IMR-90 (cell line): Measurements from ENCODE around the gene PDCD1. TPM values are rescaled to one million over a fixed set of nuclear protein-coding genes. Genes with fewer than 3 reads are reported as not detected.

Experiments used
- ATAC-seq: fragments of 200-7000 bp; cut with Tn5 transposase; 2 replicates; pipeline ENCODE4 v1.9.1; 2020; ENCODE audit warnings: low read depth, mild to moderate bottlenecking, moderate library complexity
- BruUV-seq: library from RNA; stranded (reverse); fragments of 400-500 nt; replicated peaks from 2 replicates; lab custom pipeline; 2021; lab: Mats Ljungman, UMichigan
- CTCF ChIA-PET: fragments of 300-600 bp; formaldehyde crosslinking; extraction: SDS; loops from one replicate; lab custom pipeline; 2021; ENCODE audit warnings: antibody characterized with exemption; lab: Yijun Ruan, JAX
- POLR2A ChIA-PET: fragments of 300-600 bp; sonication (Branson Sonifier 250); formaldehyde crosslinking; loops from one replicate; lab custom pipeline; 2022; ENCODE audit warnings: antibody characterized with exemption; ENCODE audit not compliant: unreplicated experiment; lab: Charles Lee
- DNase-seq: peaks from one replicate; pipeline ENCODE4 v3.0.0; 2013
- H2AFZ ChIP-seq: replicated peaks from 2 replicates; pipeline ENCODE3; 2013; ENCODE audit warnings: low read length, mild to moderate bottlenecking; ENCODE audit not compliant: poor library complexity
- H2AK5ac ChIP-seq: 2 replicates; pipeline ENCODE4 v1.6.1; 2013; ENCODE audit warnings: low read depth, low read length, inconsistent platforms
- H2AK9ac ChIP-seq: replicated peaks from 2 replicates; pipeline ENCODE3; 2013; ENCODE audit warnings: mild to moderate bottlenecking, low read depth, low read length, moderate library complexity; ENCODE audit not compliant: poor library complexity
- H2BK120ac ChIP-seq: 2 replicates; pipeline ENCODE4 v1.6.1; 2013; ENCODE audit warnings: low read depth, low read length, inconsistent platforms
- H2BK15ac ChIP-seq: 3 replicates; pipeline ENCODE4 v1.6.1; 2013; ENCODE audit warnings: low read depth, low read length, inconsistent platforms
- H2BK20ac ChIP-seq: 2 replicates; pipeline ENCODE4 v1.6.1; 2013; ENCODE audit warnings: low read depth, mild to moderate bottlenecking, inconsistent platforms, low read length, moderate library complexity
- H2BK5ac ChIP-seq: 2 replicates; pipeline ENCODE4 v1.6.1; 2013; ENCODE audit warnings: mild to moderate bottlenecking, low read depth, low read length, inconsistent platforms; ENCODE audit not compliant: poor library complexity, severe bottlenecking
- H3K14ac ChIP-seq: replicated peaks from 2 replicates; pipeline ENCODE4 v1.6.1; 2013; ENCODE audit warnings: low read depth, low read length, inconsistent platforms
- H3K18ac ChIP-seq: 2 replicates; pipeline ENCODE4 v1.6.1; 2013; ENCODE audit warnings: low read depth, low read length, control low read depth
- H3K23ac ChIP-seq: 2 replicates; pipeline ENCODE4 v1.6.1; 2013; ENCODE audit warnings: low read depth, low read length, inconsistent platforms
- H3K27ac ChIP-seq: 2 replicates; pipeline ENCODE4 v1.5.1; 2013; ENCODE audit warnings: mild to moderate bottlenecking, control low read depth, low read length; ENCODE audit not compliant: insufficient read depth
- H3K27me3 ChIP-seq: 2 replicates; pipeline ENCODE4 v1.6.1; 2013; ENCODE audit warnings: low read length; ENCODE audit not compliant: control insufficient read depth, insufficient read depth
- H3K36me3 ChIP-seq: 2 replicates; pipeline ENCODE4 v1.6.1; 2013; ENCODE audit warnings: low read length, mixed read lengths; ENCODE audit not compliant: control insufficient read depth, insufficient read depth
- H3K4ac ChIP-seq: 2 replicates; pipeline ENCODE4 v1.6.1; 2013; ENCODE audit warnings: low read depth, low read length, inconsistent platforms
- H3K4me1 ChIP-seq: 2 replicates; pipeline ENCODE4 v1.6.1; 2013; ENCODE audit warnings: low read length, mixed read lengths; ENCODE audit not compliant: control insufficient read depth, insufficient read depth
- H3K4me2 ChIP-seq: 2 replicates; pipeline ENCODE4 v1.6.1; 2013; ENCODE audit warnings: low read depth, mild to moderate bottlenecking, control low read depth, low read length, moderate library complexity
- H3K4me3 ChIP-seq: 2 replicates; pipeline ENCODE4 v1.5.1; 2013; ENCODE audit warnings: low read depth, mild to moderate bottlenecking, control low read depth, low read length, moderate library complexity; ENCODE audit not compliant: insufficient read depth
- H3K56ac ChIP-seq: 2 replicates; pipeline ENCODE4 v1.6.1; 2013; ENCODE audit warnings: low read length, inconsistent platforms; ENCODE audit not compliant: insufficient read depth; ENCODE audit errors: extremely low read depth
- H3K79me1 ChIP-seq, 2 experiments: 2 replicates each; pipeline ENCODE4 v1.6.1; 2013; ENCODE audit warnings: low read length in 2 of 2, inconsistent platforms in 1 of 2, low read depth in 1 of 2
- H3K9ac ChIP-seq: 2 replicates; pipeline ENCODE4 v1.6.1; 2013; ENCODE audit warnings: low read depth, low read length, control low read depth
- H3K9me1 ChIP-seq: 2 replicates; pipeline ENCODE4 v1.6.1; 2013; ENCODE audit warnings: low read length, inconsistent platforms; ENCODE audit not compliant: insufficient read depth
- H3K9me3 ChIP-seq: 2 replicates; pipeline ENCODE4 v1.6.1; 2013; ENCODE audit warnings: low read length; ENCODE audit not compliant: control insufficient read depth, insufficient read depth
- H4K20me1 ChIP-seq: 2 replicates; pipeline ENCODE4 v1.6.1; 2013; ENCODE audit warnings: low read length, inconsistent platforms; ENCODE audit not compliant: insufficient read depth
- H4K5ac ChIP-seq: 2 replicates; pipeline ENCODE4 v1.6.1; 2013; ENCODE audit warnings: mild to moderate bottlenecking, low read depth, low read length, control low read depth
- H4K8ac ChIP-seq, 2 experiments: 2 replicates each; pipeline ENCODE4 v1.6.1; 2013; ENCODE audit warnings: low read depth in 2 of 2, low read length in 2 of 2, control low read depth in 1 of 2, inconsistent platforms in 1 of 2
- H4K91ac ChIP-seq: 2 replicates; pipeline ENCODE4 v1.6.1; 2013; ENCODE audit warnings: low read depth, low read length, inconsistent platforms; ENCODE audit not compliant: insufficient read depth
- CEBPB ChIP-seq: IDR thresholded peaks from 2 replicates; pipeline ENCODE4 v1.6.1; 2012; ENCODE audit warnings: low read depth, low read length, improper control_type of control experiment
- CTCF ChIP-seq: conservative IDR thresholded peaks from 2 replicates; pipeline ENCODE4 v1.5.1; 2012; ENCODE audit warnings: mild to moderate bottlenecking, low read depth, low read length, improper control_type of control experiment
- ELK1 ChIP-seq: fragments of 150-350 bp; IDR thresholded peaks from 2 replicates; pipeline ENCODE4 v1.6.1; 2016; ENCODE audit warnings: low read depth, mild to moderate bottlenecking, low read length, moderate library complexity, borderline replicate concordance
- FOS ChIP-seq: fragments of 150-350 bp; IDR thresholded peaks from 2 replicates; pipeline ENCODE4 v1.6.1; 2016; ENCODE audit warnings: low read depth, low read length
- MAFK ChIP-seq: IDR thresholded peaks from 2 replicates; pipeline ENCODE4 v1.6.1; 2012; ENCODE audit warnings: low read depth, low read length, improper control_type of control experiment
- MXI1 ChIP-seq: IDR thresholded peaks from 2 replicates; pipeline ENCODE4 v1.6.1; 2012; ENCODE audit warnings: low read depth, mild to moderate bottlenecking, low read length, moderate library complexity, borderline replicate concordance
- POLR2A ChIP-seq: IDR thresholded peaks from 2 replicates; pipeline ENCODE4 v1.6.1; 2012; ENCODE audit warnings: mild to moderate bottlenecking, low read depth, low read length
- RAD21 ChIP-seq: IDR thresholded peaks from 2 replicates; pipeline ENCODE4 v1.6.1; 2012; ENCODE audit warnings: low read length, improper control_type of control experiment
- RCOR1 ChIP-seq: IDR thresholded peaks from 2 replicates; pipeline ENCODE4 v1.6.1; 2012; ENCODE audit warnings: mild to moderate bottlenecking, low read length, improper control_type of control experiment; ENCODE audit not compliant: insufficient replicate concordance
- USF2 ChIP-seq: fragments of 150-350 bp; IDR thresholded peaks from 2 replicates; pipeline ENCODE4 v1.6.1; 2017; ENCODE audit warnings: mild to moderate bottlenecking, antibody characterized with exemption, low read length, low read depth
- WGBS, 2 experiments: methylation state at CpG; one replicate each; pipeline versions ENCODE4 v1.1.5 to v1.1.7; 2013; ENCODE audit warnings: missing lambda C conversion rate in 2 of 2; ENCODE audit not compliant: insufficient read length in 1 of 2; ENCODE audit errors: extremely low coverage in 2 of 2; 5-methylcytosine and 5-hydroxymethylcytosine counted together
- dilution Hi-C: fragments of 300-500 bp; cut with HindIII; formaldehyde crosslinking; loops from one replicate; pipeline ENCODE4 v1.14.3; 2018; ENCODE audit warnings: low sequenced_read_pairs; ENCODE audit not compliant: unreplicated experiment
- in situ Hi-C: fragments of 300-500 bp; cut with MboI; formaldehyde crosslinking; loops from 3 replicates; pipeline ENCODE4 v1.14.3; 2019; ENCODE audit warnings: low sequenced_read_pairs, inconsistent platforms, mixed read lengths
- intact Hi-C: fragments of 100-400 bp; cut with micrococcal nuclease; formaldehyde crosslinking; loops from 2 replicates; pipeline ENCODE4 v1.10.0; 2022
- polyA plus RNA-seq, 3 experiments: library from polyadenylated mRNA; depleted of rRNA; stranded (reverse); fragments of >200 nt; gene quantifications; 2 replicates each; pipeline ENCODE4 v1.2.3, GENCODE V29; 2012; ENCODE audit warnings: low replicate concordance in 1 of 3
- total RNA-seq: library from RNA; depleted of rRNA; stranded (reverse); fragments of >200 nt; gene quantifications from 2 replicates; pipeline ENCODE4 v1.2.3, GENCODE V29; 2012

PDCD1 gene
- total and polyA plus RNA-seq, 2 of the 4 experiments (the other 2 are of a cell fraction), result not detected

- Histone ChIP-seq H4K8ac (no peak overlapping the region), H4K20me1 (no peaks in the 10 kb centered on the region), H2BK5ac (no peak overlapping the region), H3K79me1 (no peaks in the 10 kb centered on the region), H2BK120ac (no peak overlapping the region), H3K9me1 (no peaks in the 10 kb centered on the region), H2AK9ac (peak overlapping the region; percentile 72), H3K27ac (no peak overlapping the region), H3K36me3 (no peaks in the 10 kb centered on the region), H3K14ac (no peak overlapping the region), H2AK5ac (no peak overlapping the region), H3K4me2 (no peak overlapping the region), H3K9me3 (no peaks in the 10 kb centered on the region), H2BK20ac (no peak overlapping the region), H2AFZ (no peak overlapping the region), H3K4ac (no peak overlapping the region), H3K18ac (no peak overlapping the region), H3K9ac (no peak overlapping the region), H3K56ac (no peak overlapping the region), H2BK15ac (no peak overlapping the region), H3K4me1 (no peaks in the 10 kb centered on the region), H4K5ac (no peak overlapping the region), H3K4me3 (no peak overlapping the region), H4K91ac (no peak overlapping the region), H3K27me3 (no peaks in the 10 kb centered on the region), H3K23ac (no peak overlapping the region)
- ChIA-PET POLR2A (no interaction called here), CTCF (interaction anchor here (1.1 to 1.5 kb wide), 2 partner anchors 111 to 214 kb away, joined by 5 to 7 read pairs; no protein-coding TSS in a partner anchor)
- no peak for TF ChIP-seq MAFK
- no peak for TF ChIP-seq RCOR1
- no peak for TF ChIP-seq USF2
- no peak for TF ChIP-seq MXI1
- no peak for TF ChIP-seq CTCF
- TF ChIP-seq ELK1, result no peak
- no peak for TF ChIP-seq FOS
- TF ChIP-seq CEBPB, result no peak
- no peak for TF ChIP-seq POLR2A
- TF ChIP-seq RAD21, result no peak
- no peak for DNase-seq
- dilution Hi-C loops (no loop called here), intact Hi-C loops (loop anchor here (2.0 to 10.0 kb wide), 2 partner anchors 175 to 215 kb away; partner anchors contain the start of gene ING5), in situ Hi-C loops (loop anchor here (5.0 kb wide), 1 partner anchor 212 kb away; no protein-coding TSS in a partner anchor)
- ATAC-seq, result no peak
- no CpG with 5 or more reads among the region's 9 CpGs for WGBS, 2 experiments
- no TSS peak for BruUV-seq
Measured at GRCh38 chr2:241879326-241879725, 20.6 kb upstream of the PDCD1 start.
